NB4 (cell line): ENCODE results near the gene ZBTB20.
A peak's percentile ranks its signal among the peaks of the same experiment; 100 is the strongest.

Experiments used
- DNase-seq: peaks from one replicate; pipeline ENCODE4 v3.0.0; 2010; ENCODE audit warnings: low read depth
- H3K4me3 ChIP-seq: one replicate; pipeline ENCODE4 v1.5.1; 2011; ENCODE audit warnings: mild to moderate bottlenecking, low read depth, low read length, moderate library complexity
- CTCF ChIP-seq: IDR thresholded peaks from one replicate; pipeline ENCODE4 v1.5.1; 2012; ENCODE audit warnings: low read depth, low read length
- MAX ChIP-seq: IDR thresholded peaks from 2 replicates; pipeline ENCODE4 v1.6.1; 2011; ENCODE audit warnings: low read depth, low read length
- MYC ChIP-seq: IDR thresholded peaks from 2 replicates; pipeline ENCODE4 v1.6.1; 2011; ENCODE audit warnings: low read depth, low read length
- POLR2A ChIP-seq: IDR thresholded peaks from 2 replicates; pipeline ENCODE4 v1.6.1; 2011; ENCODE audit warnings: mild to moderate bottlenecking; ENCODE audit not compliant: insufficient read length; ENCODE audit errors: extremely low read depth

Gene ZBTB20

GRCh38 chr3:114527036-114527644, 619.9 kb downstream of the ZBTB20 start:
- TF ChIP-seq MYC (no peak), CTCF (peak; percentile 43)
- no peak for DNase-seq
- no peak overlapping the region for H3K4me3 ChIP-seq

- H3K4me3 ChIP-seq = no peak overlapping the region
- TF ChIP-seq CTCF = no peak
- no peak for TF ChIP-seq POLR2A
- TF ChIP-seq MAX = no peak
- TF ChIP-seq MYC = no peak
- DNase-seq = no peak
Measured at GRCh38 chr3:114525278-114525677, 621.8 kb downstream of the ZBTB20 start.

- TF ChIP-seq MAX (no peak), CTCF (no peak), POLR2A (no peak), MYC (no peak)
- no peak overlapping the region for H3K4me3 ChIP-seq
- no peak for DNase-seq
Measured at GRCh38 chr3:114519415-114519814, 627.7 kb downstream of the ZBTB20 start.

- DNase-seq = no peak
- TF ChIP-seq CTCF (no peak), POLR2A (no peak), MYC (no peak), MAX (no peak)
- no peak overlapping the region for H3K4me3 ChIP-seq
Measured at GRCh38 chr3:114518206-114518808, 628.8 kb downstream of the ZBTB20 start.

- DNase-seq = no peak
- TF ChIP-seq MYC = no peak
- no peak for TF ChIP-seq CTCF
- TF ChIP-seq POLR2A = no peak
- no peak for TF ChIP-seq MAX
- no peak overlapping the region for H3K4me3 ChIP-seq
Measured at GRCh38 chr3:114510201-114510600, 636.9 kb downstream of the ZBTB20 start.

GRCh38 chr3:114509756-114510155, 637.3 kb downstream of the ZBTB20 start:
- no peak for DNase-seq
- no peak overlapping the region for H3K4me3 ChIP-seq
- TF ChIP-seq CTCF (no peak), MAX (no peak), POLR2A (no peak), MYC (no peak)
